GM18519 (cell line): ENCODE data around the gene PLCG1.

ENCODE experiments used
- ATAC-seq: cut with Tn5 transposase; IDR thresholded peaks from one replicate; pipeline ENCODE4 v1.9.1; 2021; ENCODE audit warnings: mild to moderate bottlenecking, moderate library complexity; ENCODE audit not compliant: unreplicated experiment, low FRiP score

The PLCG1 gene

GRCh38 chr20:41165001-41165882 lies 27.9 kb downstream of the PLCG1 start:
- ATAC-seq: no peak

DNA sequence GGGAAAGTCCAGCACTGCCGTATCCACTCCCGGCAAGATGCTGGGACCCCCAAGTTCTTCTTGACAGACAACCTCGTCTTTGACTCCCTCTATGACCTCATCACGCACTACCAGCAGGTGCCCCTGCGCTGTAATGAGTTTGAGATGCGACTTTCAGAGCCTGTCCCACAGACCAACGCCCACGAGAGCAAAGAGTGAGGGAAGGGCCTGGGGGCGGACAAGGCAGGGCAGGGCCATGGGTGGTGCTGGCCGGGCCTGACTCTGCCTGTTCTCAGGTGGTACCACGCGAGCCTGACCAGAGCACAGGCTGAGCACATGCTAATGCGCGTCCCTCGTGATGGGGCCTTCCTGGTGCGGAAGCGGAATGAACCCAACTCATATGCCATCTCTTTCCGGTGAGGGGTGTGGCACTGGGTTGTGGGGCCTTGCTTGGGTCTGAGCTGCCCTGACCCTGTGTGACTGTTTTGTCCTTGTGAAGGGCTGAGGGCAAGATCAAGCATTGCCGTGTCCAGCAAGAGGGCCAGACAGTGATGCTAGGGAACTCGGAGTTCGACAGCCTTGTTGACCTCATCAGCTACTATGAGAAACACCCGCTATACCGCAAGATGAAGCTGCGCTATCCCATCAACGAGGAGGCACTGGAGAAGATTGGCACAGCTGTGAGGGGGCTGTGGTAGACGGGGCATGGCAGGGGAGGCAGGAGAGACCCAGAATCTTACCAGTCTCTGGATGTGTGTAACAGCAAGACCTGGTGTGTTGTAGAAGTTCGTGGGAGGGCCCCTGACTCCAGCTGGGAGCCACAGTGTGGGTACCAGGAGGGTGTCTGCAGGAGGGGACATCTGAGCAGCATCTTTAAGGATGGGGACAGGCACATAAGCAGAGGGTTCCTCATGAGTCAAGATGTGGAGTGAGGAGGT lies 29.1 kb downstream of the PLCG1 start:
- no peak for ATAC-seq

DNA sequence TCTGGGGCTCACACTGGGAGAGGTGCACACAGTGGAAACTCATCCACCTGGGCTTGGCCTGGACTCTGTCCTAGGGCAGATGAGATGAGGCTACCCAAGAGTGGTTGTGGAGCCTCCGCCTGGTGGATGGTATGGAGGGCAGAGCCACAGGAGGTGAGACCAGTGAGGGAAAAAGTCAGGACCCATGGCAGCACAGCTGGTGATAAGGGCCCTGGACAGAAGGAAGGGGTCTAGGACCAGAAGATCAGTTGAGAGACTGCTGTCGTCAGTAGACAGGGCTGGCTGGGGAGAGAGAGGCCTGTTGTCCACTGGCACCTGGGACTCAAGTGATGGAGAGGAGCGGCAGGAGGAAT lies 29.8 kb downstream of the PLCG1 start:
- no peak for ATAC-seq

DNA sequence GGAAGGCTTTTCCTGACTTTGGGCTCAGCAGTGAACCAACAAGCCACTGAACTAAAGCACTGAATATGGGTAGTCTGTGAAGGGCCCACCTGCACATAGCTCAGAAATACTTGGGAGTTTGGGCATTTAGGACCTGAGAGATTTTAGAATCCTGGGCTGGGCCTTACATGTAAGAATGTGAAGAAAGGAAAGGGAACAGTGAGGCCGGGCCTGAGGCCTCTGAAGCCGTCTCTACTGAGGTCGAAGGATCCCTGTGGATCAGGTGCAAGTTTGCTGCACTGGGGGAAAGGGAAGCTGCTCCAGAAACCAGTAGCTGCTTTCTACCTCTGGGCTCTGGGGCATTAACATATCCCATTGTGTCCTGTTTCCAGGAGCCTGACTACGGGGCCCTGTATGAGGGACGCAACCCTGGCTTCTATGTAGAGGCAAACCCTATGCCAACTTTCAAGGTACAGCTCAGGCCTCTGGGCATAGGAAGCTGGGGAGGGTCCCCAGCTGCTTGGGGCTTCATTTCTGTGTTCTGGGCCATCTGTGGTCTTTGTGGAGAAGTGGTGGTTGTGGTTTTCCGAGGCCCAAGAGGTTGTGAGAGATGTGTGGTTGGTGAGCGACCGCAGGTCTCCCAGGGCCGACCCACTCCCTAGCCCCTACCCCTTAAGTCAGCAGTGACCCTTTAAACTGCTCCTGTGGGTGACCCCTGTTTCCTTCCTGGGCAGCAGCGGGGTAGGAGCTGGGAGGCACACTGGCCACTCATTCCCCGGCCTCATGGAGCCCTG lies 30.3 kb downstream of the PLCG1 start:
- ATAC-seq: no peak

DNA sequence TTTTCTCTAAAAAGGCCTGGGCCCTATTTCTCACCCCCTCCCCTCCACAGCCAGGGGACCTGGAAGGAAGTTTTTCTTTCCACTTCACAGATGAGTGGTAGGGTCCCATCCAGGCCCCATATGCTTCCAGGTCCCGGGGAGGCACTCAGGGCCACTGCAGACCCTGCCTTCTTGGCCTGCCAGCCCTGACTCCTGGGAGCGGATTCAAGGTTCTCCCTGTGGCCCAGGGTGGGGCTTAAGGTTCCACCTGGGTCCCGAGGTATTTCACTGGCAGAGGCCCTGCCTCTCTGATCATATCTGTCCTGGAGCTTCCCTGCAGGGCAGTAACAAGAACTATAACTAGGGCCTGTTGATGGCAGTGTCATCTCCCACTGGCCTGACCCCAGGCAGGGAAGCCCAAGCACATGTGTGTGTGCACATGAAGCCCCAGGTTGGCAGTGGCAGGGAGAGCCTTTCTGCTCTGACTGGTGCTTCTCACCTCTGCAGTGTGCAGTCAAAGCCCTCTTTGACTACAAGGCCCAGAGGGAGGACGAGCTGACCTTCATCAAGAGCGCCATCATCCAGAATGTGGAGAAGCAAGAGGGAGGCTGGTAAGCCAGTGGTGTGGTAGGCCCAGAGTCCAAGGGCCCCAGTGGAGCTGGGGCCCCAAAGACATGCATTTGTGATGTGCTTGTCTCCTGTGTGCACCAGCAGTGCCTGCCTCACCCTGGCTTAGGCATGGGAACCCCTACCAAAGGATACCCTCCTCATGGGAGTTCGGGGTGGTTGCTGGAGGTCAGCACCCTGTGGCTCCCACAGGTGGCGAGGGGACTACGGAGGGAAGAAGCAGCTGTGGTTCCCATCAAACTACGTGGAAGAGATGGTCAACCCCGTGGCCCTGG lies 31.2 kb downstream of the PLCG1 start:
- ATAC-seq: no peak

- ATAC-seq: no peak
Measured at GRCh38 chr20:41169162-41169690, 31.9 kb downstream of the PLCG1 start.

- no peak for ATAC-seq
Measured at GRCh38 chr20:41169791-41170351, 32.5 kb downstream of the PLCG1 start.

DNA sequence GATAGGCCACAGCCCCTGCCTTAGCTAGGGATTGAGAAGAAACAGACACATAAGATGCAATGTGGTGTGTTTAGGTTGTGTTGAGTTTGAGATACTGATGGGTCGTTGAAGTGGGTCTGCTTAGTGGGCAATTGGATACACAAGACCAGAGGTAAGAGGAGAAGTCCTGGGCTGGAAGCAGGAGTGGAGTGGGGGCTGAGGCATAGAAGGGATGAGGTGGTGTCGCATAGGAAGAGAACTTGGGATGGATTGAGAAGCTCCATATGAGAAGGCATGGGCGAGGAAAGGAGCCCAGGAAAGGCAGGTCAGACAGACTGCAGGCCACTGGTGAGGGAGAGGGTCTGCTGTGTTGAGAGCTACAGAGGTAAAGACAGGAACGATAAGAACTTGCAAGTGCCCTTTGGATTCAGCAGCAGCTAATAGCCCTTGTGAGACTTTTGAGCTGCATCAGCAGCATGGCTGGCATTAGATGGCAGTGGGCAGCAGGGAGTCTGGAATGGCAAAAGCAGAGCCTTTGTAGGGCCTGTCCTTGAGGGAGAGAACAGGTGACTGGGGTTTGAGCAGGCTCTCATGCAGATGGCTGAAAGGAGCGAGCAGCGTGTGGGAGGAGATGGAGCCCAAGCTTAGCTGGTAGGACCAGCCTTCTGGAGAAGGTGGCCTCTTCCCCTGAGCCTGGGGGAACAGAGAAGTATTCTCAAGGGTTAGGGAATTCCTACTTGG lies 33.2 kb downstream of the PLCG1 start:
- no peak for ATAC-seq

GRCh38 chr20:41171736-41172295 lies 34.5 kb downstream of the PLCG1 start:
- ATAC-seq: no peak

DNA sequence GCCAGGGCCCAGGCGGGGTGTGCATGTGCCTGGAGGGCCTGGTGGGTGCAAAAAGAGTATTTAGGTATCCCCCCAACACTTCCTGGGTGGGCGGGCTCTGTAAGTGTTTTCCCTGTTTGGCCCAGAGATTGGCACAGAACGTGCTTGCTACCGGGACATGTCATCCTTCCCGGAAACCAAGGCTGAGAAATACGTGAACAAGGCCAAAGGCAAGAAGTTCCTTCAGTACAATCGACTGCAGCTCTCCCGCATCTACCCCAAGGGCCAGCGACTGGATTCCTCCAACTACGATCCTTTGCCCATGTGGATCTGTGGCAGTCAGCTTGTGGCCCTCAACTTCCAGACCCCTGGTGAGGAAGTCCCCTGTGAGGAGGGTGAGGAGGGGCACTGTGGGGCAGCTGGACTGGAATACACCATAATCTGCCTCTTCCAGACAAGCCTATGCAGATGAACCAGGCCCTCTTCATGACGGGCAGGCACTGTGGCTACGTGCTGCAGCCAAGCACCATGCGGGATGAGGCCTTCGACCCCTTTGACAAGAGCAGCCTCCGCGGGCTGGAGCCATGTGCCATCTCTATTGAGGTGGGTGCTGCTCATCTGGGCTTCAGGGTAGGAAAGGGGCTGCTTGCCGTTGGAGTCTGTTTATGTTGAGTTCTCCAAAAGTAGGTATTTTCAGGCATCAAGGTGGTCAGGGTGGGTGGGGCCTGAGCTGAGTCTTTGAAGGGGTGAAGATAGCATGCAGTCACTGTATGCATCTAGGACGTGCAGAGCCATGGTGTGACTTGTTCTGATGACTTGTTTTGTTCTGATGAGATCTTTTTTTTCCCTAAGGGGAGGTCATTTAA lies 35.2 kb downstream of the PLCG1 start:
- no peak for ATAC-seq

DNA sequence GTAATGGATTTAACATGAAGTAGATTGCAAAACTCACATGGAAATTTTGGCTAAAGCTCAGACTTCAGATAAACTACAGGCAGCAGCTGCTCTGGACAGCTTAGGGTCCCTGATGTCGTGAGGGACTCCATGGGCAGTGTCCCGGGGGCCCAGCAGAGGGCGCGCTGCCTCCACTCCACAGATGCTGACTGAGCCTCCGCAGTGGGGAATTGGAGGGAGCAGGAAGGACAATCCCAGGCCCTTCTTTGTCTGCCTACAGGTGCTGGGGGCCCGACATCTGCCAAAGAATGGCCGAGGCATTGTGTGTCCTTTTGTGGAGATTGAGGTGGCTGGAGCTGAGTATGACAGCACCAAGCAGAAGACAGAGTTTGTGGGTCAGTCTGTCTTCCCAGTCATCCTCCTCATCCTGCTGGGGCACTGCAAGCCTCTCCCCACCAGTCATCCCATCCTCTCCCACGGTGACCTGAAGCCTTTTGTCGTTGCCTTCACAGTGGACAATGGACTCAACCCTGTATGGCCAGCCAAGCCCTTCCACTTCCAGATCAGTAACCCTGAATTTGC lies 35.9 kb downstream of the PLCG1 start:
- ATAC-seq: no peak

DNA sequence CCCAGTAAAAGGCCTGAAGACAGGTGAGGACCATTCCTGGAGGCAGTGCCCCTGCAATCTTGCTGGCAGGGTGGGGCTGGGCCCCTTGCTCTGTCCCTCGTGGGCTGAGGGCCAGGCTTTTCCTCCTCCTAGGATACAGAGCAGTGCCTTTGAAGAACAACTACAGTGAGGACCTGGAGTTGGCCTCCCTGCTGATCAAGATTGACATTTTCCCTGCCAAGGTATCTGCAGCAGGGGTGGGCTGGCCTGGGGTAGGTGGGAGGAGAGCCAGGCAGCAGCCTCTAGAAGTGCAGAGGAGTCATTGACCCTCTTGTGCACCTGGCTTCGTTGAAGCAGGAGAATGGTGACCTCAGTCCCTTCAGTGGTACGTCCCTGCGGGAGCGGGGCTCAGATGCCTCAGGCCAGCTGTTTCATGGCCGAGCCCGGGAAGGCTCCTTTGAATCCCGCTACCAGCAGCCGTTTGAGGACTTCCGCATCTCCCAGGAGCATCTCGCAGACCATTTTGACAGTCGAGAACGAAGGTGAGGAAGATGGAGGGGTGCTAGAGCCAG lies 36.5 kb downstream of the PLCG1 start:
- ATAC-seq: no peak

DNA sequence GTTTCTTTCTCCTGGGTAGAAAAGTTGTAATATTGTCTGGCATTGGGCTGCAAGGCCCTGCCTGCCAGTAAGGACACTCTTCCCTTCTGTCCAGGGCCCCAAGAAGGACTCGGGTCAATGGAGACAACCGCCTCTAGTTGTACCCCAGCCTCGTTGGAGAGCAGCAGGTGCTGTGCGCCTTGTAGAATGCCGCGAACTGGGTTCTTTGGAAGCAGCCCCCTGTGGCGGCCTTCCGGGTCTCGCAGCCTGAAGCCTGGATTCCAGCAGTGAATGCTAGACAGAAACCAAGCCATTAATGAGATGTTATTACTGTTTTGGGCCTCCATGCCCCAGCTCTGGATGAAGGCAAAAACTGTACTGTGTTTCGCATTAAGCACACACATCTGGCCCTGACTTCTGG lies 37.0 kb downstream of the PLCG1 start:
- no peak for ATAC-seq

- no peak for ATAC-seq
Measured at GRCh38 chr20:41174782-41175181, 37.4 kb downstream of the PLCG1 start.

DNA sequence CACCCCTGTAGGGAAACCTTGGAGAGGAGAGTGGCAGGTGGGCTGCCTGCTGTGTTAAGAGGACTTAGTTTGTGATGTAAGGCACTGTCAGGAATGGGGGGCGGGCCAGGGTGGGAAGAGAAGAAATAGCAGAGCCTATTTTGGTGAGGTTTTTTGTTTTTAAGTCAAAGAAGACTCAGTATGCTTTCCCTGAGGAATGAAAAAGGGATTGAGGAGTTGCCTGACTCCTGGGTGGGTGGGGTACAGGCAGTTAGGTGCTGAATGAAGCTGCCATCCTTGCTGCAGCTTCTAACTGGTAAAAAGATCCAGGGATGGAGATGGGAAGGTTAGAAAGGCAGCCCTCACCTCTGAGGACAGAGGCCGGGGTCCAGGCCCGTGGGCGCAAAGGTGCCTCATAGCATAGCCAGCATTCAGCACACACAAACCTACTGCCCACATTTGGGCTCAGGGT lies 37.9 kb downstream of the PLCG1 start:
- ATAC-seq: no peak

DNA sequence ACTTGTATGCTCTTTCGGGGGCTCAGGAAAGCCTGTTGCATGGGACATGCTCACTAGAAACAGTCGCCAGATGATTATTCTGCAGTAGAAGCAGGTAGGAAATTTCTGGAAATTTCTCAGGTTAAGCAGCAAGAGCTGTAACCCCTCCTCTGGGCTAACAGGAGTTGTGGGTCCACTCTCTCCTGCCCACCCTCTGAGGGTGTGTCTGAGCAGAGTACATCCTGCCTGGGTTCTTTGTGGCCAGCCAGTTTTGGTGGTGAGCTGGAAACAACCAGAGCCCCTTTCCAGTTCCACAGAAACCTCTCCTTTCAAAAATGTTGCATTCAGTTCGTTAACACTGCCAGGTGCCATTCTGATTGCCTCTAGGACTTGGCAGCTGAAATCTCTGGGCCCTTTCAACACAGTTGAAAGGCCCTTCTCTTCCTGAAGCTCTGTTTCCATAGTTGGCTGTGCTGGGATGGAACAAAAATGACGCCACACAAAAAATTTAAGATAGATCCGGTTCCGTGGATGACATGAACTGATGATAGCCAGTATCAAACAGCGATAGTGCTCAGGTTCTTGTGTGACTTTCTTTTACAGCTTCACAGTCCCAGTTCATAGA lies 38.5 kb downstream of the PLCG1 start:
- ATAC-seq: no peak
